ENCODE results near the gene BOD1L1.

Gene BOD1L1

DNA sequence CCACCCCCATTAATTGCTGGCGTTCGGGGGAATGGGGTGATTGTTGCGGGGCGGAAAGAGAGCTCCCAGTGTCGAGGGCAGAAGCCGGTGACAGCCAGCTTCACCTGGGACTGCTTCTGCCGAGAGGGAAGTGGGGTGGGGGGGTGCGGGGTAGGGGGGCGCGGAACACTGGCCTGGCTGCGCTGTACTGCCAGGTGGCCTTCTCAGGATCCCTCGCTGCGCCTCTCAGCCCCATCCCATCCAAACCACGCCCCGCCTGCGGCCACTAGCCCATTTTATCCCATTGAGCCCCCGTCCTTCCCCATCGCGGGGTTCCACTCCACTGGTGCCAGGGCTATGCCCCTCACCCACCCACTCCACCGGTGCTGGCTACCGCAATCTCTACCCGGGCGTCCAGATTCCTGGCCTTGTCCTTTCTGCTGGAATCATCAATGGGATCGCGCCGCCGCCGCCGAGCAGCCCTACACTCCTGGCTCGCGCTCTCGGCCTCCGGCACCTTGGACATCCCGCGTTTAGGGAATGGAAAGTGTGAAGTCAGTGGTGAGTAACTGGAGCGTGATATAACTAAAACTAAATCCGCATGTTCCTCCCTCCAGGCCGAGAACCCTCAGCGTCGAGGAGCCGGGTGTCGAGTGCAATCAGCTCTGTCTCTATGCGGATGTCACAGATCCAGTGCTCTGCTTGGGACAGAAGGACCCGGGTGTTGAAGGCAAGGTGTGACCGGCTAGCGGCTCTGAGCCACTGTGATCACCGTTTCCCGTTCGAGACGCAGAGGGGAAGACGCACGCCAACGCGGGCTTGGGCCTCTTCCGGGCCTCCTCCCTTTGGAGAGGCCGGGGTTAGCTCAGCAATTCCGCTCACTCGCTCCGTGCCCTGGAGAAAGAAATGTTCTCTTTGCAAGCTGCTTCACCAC lies 103.7 kb downstream of the BOD1L1 start:
- DNase-seq (ENCODE audit: low read depth): no peak

DNA sequence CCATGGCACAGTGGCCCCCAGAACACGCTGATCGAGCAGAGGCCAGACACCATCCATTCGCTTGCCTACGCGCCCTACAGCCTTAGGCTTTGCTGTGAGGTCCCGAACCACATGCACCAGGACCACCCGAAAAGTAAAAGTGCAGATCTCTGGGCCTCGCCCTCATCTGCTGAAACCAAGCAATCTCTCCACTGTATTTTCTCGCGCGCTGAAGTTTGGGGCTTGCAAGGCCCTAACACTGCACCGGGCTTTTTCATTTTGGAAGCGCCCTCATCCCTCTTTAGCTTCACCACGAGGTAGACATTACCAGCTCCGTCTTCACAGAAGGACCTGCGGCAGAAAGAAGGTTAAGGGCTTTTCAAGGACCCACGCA lies 104.4 kb downstream of the BOD1L1 start:
- no peak for DNase-seq (ENCODE audit: low read depth)

DNA sequence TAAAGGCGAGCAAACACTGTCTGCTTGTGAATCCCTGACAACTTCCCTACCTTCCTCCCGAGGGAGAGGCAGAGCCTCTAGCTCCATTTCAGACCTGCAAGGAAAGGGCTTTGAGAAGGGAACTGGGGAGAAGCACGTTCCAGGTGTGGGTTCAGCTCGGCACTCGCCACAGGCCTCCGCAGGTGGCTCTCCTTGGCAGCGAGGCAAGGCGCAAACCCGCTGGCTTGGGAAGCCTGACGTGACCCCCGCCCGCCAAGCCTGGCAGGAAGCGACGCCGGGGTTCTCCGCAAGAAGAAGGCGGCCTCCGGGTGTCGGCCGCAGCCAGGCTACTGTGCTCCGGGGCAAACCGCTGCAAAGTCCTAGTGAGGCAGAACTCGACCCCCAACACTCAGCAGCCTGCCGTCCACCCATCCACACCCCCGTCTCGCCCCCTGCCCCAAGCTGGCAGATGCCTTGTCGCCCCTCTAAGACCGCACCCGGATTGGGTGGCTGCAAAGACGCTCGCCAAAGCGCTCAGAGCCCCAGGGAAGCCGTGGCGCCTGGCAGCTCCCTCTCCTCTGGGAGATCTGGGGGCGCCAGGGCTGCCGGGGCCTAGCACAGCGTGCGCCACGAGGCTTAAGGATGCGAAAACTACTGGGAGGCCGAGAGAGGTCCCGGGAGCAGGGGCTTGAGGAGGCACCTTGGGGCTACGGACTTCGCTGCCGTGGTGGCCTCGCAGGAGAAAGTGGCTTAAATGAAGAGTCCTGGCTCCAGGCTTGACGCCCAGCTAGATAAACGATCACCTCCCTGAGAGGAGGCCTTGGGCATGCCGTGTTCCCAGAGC lies 105.0 kb downstream of the BOD1L1 start:
- DNase-seq (ENCODE audit: low read depth): no peak

DNA sequence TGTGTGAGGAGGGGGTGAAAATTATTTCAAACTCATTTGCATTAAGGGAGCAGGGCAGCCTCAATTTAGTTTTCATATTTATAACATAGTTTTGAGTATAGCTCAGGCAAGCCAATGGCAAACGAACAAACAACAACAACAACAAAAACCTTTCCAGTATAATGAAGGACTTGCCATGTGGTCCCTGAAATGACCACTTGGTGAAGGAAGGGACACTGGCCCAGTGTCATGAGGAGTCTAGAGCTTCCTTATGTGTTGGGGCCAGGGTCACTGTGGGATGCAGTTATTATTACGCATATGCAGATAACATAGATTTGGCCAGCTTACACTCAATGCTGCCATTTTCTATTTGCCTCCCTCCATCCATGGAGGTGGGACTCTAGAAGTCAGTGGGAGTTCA lies 106.5 kb downstream of the BOD1L1 start:
- DNase-seq (ENCODE audit: low read depth): no peak
